ENCODE measurements around the gene TNPO2. TPM values are rescaled to one million over a fixed set of nuclear protein-coding genes. Genes with fewer than 3 reads are reported as not detected.
A peak's percentile ranks its signal among the peaks of the same experiment; 100 is the strongest.

TNPO2 gene
- total RNA-seq, 1 experiment from 2014 or later, result 89.5 TPM

- DNase-seq (ENCODE audit: unreplicated experiment), result no peak
- no peaks in the 10 kb centered on the region for H3K9me3 Mint-ChIP-seq (ENCODE audit: unreplicated experiment)
- H3K27me3 Mint-ChIP-seq (ENCODE audit: insufficient read depth, unreplicated experiment), result no peaks in the 10 kb centered on the region
- intact Hi-C loops (cut with micrococcal nuclease), result loop anchor here (2.0 to 10.0 kb wide), 2 partner anchors 58 to 504 kb away; partner anchors contain the start of genes ZNF136, ZNF490 and ZNF791
- H3K36me3 Mint-ChIP-seq (ENCODE audit: insufficient read depth, unreplicated experiment), result peaks cover 47% of the 10 kb centered on the region
- TF ChIP-seq CTCF (IDR thresholded peaks at IDR 0.05; ENCODE audit: unreplicated experiment), result no peak
- peaks cover 7% of the 10 kb centered on the region for H3K4me1 Mint-ChIP-seq (ENCODE audit: insufficient read depth, unreplicated experiment)
- peak overlapping the region; percentile 100 for H3K27ac Mint-ChIP-seq (ENCODE audit: low read depth, unreplicated experiment)
- BruUV-seq (replicated peaks), result no TSS peak
- ChIA-PET POLR2A (interaction anchor here (0.6 to 3.2 kb wide), 11 partner anchors 9 to 134 kb away, joined by 3 to 40 read pairs (median 5); partner anchors contain the start of genes DHPS, FBXW9, TNPO2 and TRIR), CTCF (interaction anchor here (0.6 kb wide), 2 partner anchors 103 to 721 kb away, joined by 3 to 4 read pairs; no protein-coding TSS in a partner anchor)
- H3K4me3 Mint-ChIP-seq (ENCODE audit: unreplicated experiment), result peak overlapping the region; percentile 92
Observed at GRCh38 chr19:12668346-12668745, 55.4 kb downstream of the TNPO2 start.

GRCh38 chr19:12667731-12668302 is 55.9 kb downstream of the TNPO2 start:
- Mint-ChIP-seq H3K27ac (ENCODE audit: low read depth, unreplicated experiment) (peak overlapping the region; percentile 100), H3K27me3 (ENCODE audit: insufficient read depth, unreplicated experiment) (no peaks in the 10 kb centered on the region), H3K9me3 (ENCODE audit: unreplicated experiment) (no peaks in the 10 kb centered on the region), H3K4me3 (ENCODE audit: unreplicated experiment) (peak overlapping the region; percentile 92), H3K4me1 (ENCODE audit: insufficient read depth, unreplicated experiment) (peaks cover 7% of the 10 kb centered on the region), H3K36me3 (ENCODE audit: insufficient read depth, unreplicated experiment) (peaks cover 48% of the 10 kb centered on the region)
- DNase-seq (ENCODE audit: unreplicated experiment), result no peak
- CTCF ChIA-PET, result interaction anchor here (0.6 to 0.8 kb wide), 2 partner anchors 95 to 721 kb away, joined by 3 read pairs; no protein-coding TSS in a partner anchor
- intact Hi-C loops (cut with micrococcal nuclease), result loop anchor here (2.0 to 10.0 kb wide), 2 partner anchors 57 to 503 kb away; partner anchors contain the start of genes ZNF136, ZNF490 and ZNF791
- no peak for TF ChIP-seq CTCF (IDR thresholded peaks at IDR 0.05; ENCODE audit: unreplicated experiment)
- POLR2A ChIA-PET, result interaction anchor here (0.6 to 3.2 kb wide), 9 partner anchors 9 to 121 kb away, joined by 3 to 40 read pairs (median 7); partner anchors contain the start of genes DHPS, FBXW9, TNPO2 and ZNF490
- BruUV-seq (replicated peaks), result no TSS peak

GRCh38 chr19:12666265-12667048 is 57.3 kb downstream of the TNPO2 start, which contains the start of the genes MAN2B1 and WDR83:
Gene MAN2B1 (minus strand): TSS chr19:12666742. CDS start chr19:12666701, 41 bp downstream.
Gene WDR83 (plus strand): TSS chr19:12666807. CDS start chr19:12669791, 2,984 bp downstream.
- no TSS peak for BruUV-seq (replicated peaks)
- H3K4me3 Mint-ChIP-seq (ENCODE audit: unreplicated experiment), result peak within 1 kb of the TSS; percentile 92
- ChIA-PET CTCF (interaction anchor here (0.5 to 1.3 kb wide), 6 partner anchors 8 to 1799 kb away, joined by 3 to 4 read pairs (median 3); no protein-coding TSS in a partner anchor), POLR2A (interaction anchor here (0.6 to 2.4 kb wide), 10 partner anchors 10 to 1579 kb away, joined by 3 to 23 read pairs (median 4); partner anchors contain the start of genes DHPS, ZNF136, ZNF490 and ZNF709)
- H3K4me1 Mint-ChIP-seq (ENCODE audit: insufficient read depth, unreplicated experiment), result peaks cover 7% of the 10 kb centered on the region
- H3K27me3 Mint-ChIP-seq (ENCODE audit: insufficient read depth, unreplicated experiment), result no peaks in the 10 kb centered on the region
- H3K9me3 Mint-ChIP-seq (ENCODE audit: unreplicated experiment), result no peaks in the 10 kb centered on the region
- intact Hi-C loops (cut with micrococcal nuclease), result loop anchor here (10.0 kb wide), 1 partner anchor 502 kb away; the partner anchor contains the start of gene ZNF136
- DNase-seq (ENCODE audit: unreplicated experiment), result peak; percentile 78
- H3K36me3 Mint-ChIP-seq (ENCODE audit: insufficient read depth, unreplicated experiment), result peaks cover 50% of the 10 kb centered on the region
- H3K27ac Mint-ChIP-seq (ENCODE audit: low read depth, unreplicated experiment), result peak within 1 kb of the TSS; percentile 89
- TF ChIP-seq CTCF (IDR thresholded peaks at IDR 0.05; ENCODE audit: unreplicated experiment), result no peak

All from MCF 10A (cell line).